GM12878 (cell line): ENCODE results near the gene POLR1H.

Source experiments
- EZH2 ChIP-seq: IDR thresholded peaks from 2 replicates; pipeline ENCODE4 v1.6.1; 2012; ENCODE audit warnings: low read depth, mild to moderate bottlenecking, control low read depth, inconsistent platforms, low read length, borderline replicate concordance; ENCODE audit not compliant: control insufficient read depth
- MAX ChIP-seq: IDR thresholded peaks from 2 replicates; pipeline ENCODE4 v1.6.1; 2012; ENCODE audit warnings: low read depth, low read length, improper control_type of control experiment
- MTA2 ChIP-seq: fragments of 450-650 bp; IDR thresholded peaks from 2 replicates; pipeline ENCODE4 v1.6.1; 2016; ENCODE audit warnings: low read depth, mild to moderate bottlenecking, moderate library complexity
- NR2C2 ChIP-seq: IDR thresholded peaks from 2 replicates; pipeline ENCODE4 v1.6.1; 2011; ENCODE audit warnings: borderline replicate concordance, low read depth; ENCODE audit not compliant: control insufficient read depth, insufficient read length
- POLR2AphosphoS5 ChIP-seq: IDR thresholded peaks from 2 replicates; pipeline ENCODE4 v1.6.1; 2011; ENCODE audit warnings: mild to moderate bottlenecking, low read length, inconsistent platforms
- SIX5 ChIP-seq: IDR thresholded peaks from 2 replicates; pipeline ENCODE4 v1.6.1; 2011; ENCODE audit warnings: mild to moderate bottlenecking, low read depth, low read length, moderate library complexity; ENCODE audit not compliant: severe bottlenecking
- SPI1 ChIP-seq: IDR thresholded peaks from 2 replicates; pipeline ENCODE4 v1.6.1; 2011; ENCODE audit warnings: low read depth, mild to moderate bottlenecking, low read length, moderate library complexity, borderline replicate concordance; ENCODE audit not compliant: insufficient read depth
- TF ChIP-seq, protein P1 (sequence below): IDR thresholded peaks from 2 replicates; pipeline ENCODE4 v1.6.1; 2011; ENCODE audit warnings: low read depth, low read length, improper control_type of control experiment, borderline replicate concordance
- TF ChIP-seq, protein P2 (sequence below), 3 experiments: IDR thresholded peaks in 2 of 3; conservative IDR thresholded peaks in 1 of 3; 2 replicates each; pipeline ENCODE4 v1.5.1; 2011; ENCODE audit warnings: low read depth in 3 of 3, low read length in 3 of 3, mild to moderate bottlenecking in 3 of 3, control low read depth in 2 of 3, moderate library complexity in 2 of 3, inconsistent platforms in 1 of 3, mixed read lengths in 1 of 3; ENCODE audit not compliant: control insufficient read depth in 2 of 3, insufficient read depth in 1 of 3; ENCODE audit errors: extremely low read depth in 1 of 3

DNA sequence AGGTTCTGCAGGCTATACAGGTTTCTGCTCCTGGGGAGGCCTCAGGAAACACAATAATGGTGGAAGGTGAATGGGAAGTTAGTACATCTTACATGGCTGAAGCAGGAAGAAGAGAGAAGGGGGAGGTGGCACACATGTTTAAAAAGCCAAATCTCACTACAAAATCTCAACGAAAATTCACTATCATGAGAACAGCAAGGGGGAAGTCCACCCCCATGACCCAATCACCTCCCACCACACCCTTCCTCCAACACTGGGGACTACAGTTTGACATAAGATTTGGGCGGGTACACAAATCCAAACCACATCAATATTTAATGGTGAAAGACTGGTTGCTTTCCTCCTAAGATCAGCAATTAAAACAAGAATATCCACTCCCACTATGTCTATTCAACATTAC lies 13.8 kb upstream of the POLR1H start:
- TF ChIP-seq SIX5 = no peak
- TF ChIP-seq MTA2 = no peak
- no peak for TF ChIP-seq NR2C2
- TF ChIP-seq, protein P1, sequence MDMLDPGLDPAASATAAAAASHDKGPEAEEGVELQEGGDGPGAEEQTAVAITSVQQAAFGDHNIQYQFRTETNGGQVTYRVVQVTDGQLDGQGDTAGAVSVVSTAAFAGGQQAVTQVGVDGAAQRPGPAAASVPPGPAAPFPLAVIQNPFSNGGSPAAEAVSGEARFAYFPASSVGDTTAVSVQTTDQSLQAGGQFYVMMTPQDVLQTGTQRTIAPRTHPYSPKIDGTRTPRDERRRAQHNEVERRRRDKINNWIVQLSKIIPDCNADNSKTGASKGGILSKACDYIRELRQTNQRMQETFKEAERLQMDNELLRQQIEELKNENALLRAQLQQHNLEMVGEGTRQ = no peak
- no peak for TF ChIP-seq POLR2AphosphoS5
- TF ChIP-seq EZH2 = no peak
- TF ChIP-seq, protein P2, sequence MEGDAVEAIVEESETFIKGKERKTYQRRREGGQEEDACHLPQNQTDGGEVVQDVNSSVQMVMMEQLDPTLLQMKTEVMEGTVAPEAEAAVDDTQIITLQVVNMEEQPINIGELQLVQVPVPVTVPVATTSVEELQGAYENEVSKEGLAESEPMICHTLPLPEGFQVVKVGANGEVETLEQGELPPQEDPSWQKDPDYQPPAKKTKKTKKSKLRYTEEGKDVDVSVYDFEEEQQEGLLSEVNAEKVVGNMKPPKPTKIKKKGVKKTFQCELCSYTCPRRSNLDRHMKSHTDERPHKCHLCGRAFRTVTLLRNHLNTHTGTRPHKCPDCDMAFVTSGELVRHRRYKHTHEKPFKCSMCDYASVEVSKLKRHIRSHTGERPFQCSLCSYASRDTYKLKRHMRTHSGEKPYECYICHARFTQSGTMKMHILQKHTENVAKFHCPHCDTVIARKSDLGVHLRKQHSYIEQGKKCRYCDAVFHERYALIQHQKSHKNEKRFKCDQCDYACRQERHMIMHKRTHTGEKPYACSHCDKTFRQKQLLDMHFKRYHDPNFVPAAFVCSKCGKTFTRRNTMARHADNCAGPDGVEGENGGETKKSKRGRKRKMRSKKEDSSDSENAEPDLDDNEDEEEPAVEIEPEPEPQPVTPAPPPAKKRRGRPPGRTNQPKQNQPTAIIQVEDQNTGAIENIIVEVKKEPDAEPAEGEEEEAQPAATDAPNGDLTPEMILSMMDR (IDR thresholded peaks at IDR 0.05 in 2 of 3, conservative IDR thresholded peaks at IDR 0.05 in 1 of 3; ENCODE audit: control insufficient read depth in 2 of 3, extremely low read depth in 1 of 3, insufficient read depth in 1 of 3, low read depth in 3 of 3, low read length in 3 of 3) = no peak
- TF ChIP-seq SPI1 = no peak
- TF ChIP-seq MAX = no peak
